H1 (cell line): ENCODE measurements around the gene SCN2B. TPM values are rescaled to one million over a fixed set of nuclear protein-coding genes. Genes with fewer than 3 reads are reported as not detected.

Source experiments
- CTCF ChIA-PET: fragments of 300-600 bp; sonication (Branson Sonifier 250); formaldehyde crosslinking; loops from one replicate; lab custom pipeline; 2021; ENCODE audit not compliant: partially characterized antibody; lab: Charles Lee
- POLR2A ChIA-PET: fragments of 300-600 bp; sonication (Branson Sonifier 250); formaldehyde crosslinking; loops from one replicate; lab custom pipeline; 2021; ENCODE audit warnings: inconsistent platforms; ENCODE audit not compliant: partially characterized antibody; lab: Charles Lee
- DNase-seq, 2 experiments: peaks; one replicate each; pipeline versions ENCODE4 v3.0.0 to v3.0.0-alpha.2; 2010 to 2022; ENCODE audit warnings: low spot score in 2 of 2, low read depth in 1 of 2, mixed read lengths in 1 of 2
- FAIRE-seq: peaks from 2 replicates; lab custom pipeline; 2011; peaks lifted over from hg19 to GRCh38; lab: Jason Lieb, UNC
- H2AFZ ChIP-seq: 2 replicates; pipeline ENCODE4 v1.8.1; 2012; ENCODE audit warnings: low read length, inconsistent platforms
- H2AK5ac ChIP-seq: 2 replicates; pipeline ENCODE4 v1.6.1; 2013; ENCODE audit warnings: low read depth, low read length
- H2BK120ac ChIP-seq: replicated peaks from 2 replicates; pipeline ENCODE3; 2013; ENCODE audit warnings: low read depth, low read length, inconsistent platforms
- H2BK12ac ChIP-seq: 2 replicates; pipeline ENCODE4 v1.6.1; 2013; ENCODE audit warnings: low read depth, low read length
- H2BK15ac ChIP-seq: 2 replicates; pipeline ENCODE4 v1.6.1; 2013; ENCODE audit warnings: low read length
- H2BK20ac ChIP-seq: 2 replicates; pipeline ENCODE4 v1.6.1; 2013; ENCODE audit warnings: low read length
- H2BK5ac ChIP-seq: 2 replicates; pipeline ENCODE4 v1.6.1; 2013; ENCODE audit warnings: low read depth, low read length
- H3K14ac ChIP-seq: 2 replicates; pipeline ENCODE4 v1.6.1; 2013; ENCODE audit warnings: inconsistent platforms; ENCODE audit not compliant: insufficient read length
- H3K18ac ChIP-seq: 2 replicates; pipeline ENCODE4 v1.6.1; 2013; ENCODE audit warnings: low read length; ENCODE audit errors: extremely low read depth
- H3K23ac ChIP-seq: 2 replicates; pipeline ENCODE4 v1.6.1; 2013; ENCODE audit warnings: inconsistent platforms; ENCODE audit not compliant: insufficient read length
- H3K23me2 ChIP-seq: 2 replicates; pipeline ENCODE4 v1.6.1; 2013; ENCODE audit warnings: low read depth, low read length
- H3K27ac ChIP-seq: 2 replicates; pipeline ENCODE4 v1.6.1; 2011; ENCODE audit warnings: low read depth, low read length, inconsistent platforms
- H3K27me3 ChIP-seq, 4 experiments: replicated peaks in 1 of 4; 1 replicate in 1 of 4; 2 replicates in 3 of 4; pipeline versions ENCODE4 v1.6.1 to v1.8.1; 2011 to 2013; ENCODE audit warnings: low read length in 3 of 4, mild to moderate bottlenecking in 3 of 4, inconsistent platforms in 2 of 4, mixed read lengths in 2 of 4, moderate library complexity in 1 of 4; ENCODE audit not compliant: control insufficient read depth in 3 of 4, insufficient read depth in 3 of 4; ENCODE audit errors: extremely low read depth in 1 of 4
- H3K36me3 ChIP-seq, 4 experiments: 2 replicates each; pipeline versions ENCODE4 v1.6.1 to v1.8.1; 2011 to 2013; ENCODE audit warnings: mild to moderate bottlenecking in 4 of 4, low read length in 3 of 4, moderate library complexity in 2 of 4, control low read depth in 1 of 4, inconsistent platforms in 1 of 4; ENCODE audit not compliant: insufficient read depth in 4 of 4, control insufficient read depth in 2 of 4
- H3K4ac ChIP-seq: replicated peaks from 2 replicates; pipeline ENCODE3; 2013; ENCODE audit warnings: low read length, low read depth, mixed read lengths, inconsistent platforms; ENCODE audit not compliant: insufficient read length
- H3K4me1 ChIP-seq, 4 experiments: replicated peaks in 1 of 4; 1 replicate in 1 of 4; 2 replicates in 3 of 4; pipeline versions ENCODE4 v1.6.1 to v1.8.1; 2011 to 2013; ENCODE audit warnings: low read length in 3 of 4, inconsistent platforms in 2 of 4, mixed read lengths in 1 of 4; ENCODE audit not compliant: insufficient read depth in 4 of 4, control insufficient read depth in 3 of 4
- H3K4me2 ChIP-seq, 2 experiments: 2 replicates each; pipeline versions ENCODE4 v1.6.1 to v1.8.1; 2011 to 2013; ENCODE audit warnings: low read depth in 2 of 2, low read length in 2 of 2, control low read depth in 1 of 2, inconsistent platforms in 1 of 2, mild to moderate bottlenecking in 1 of 2; ENCODE audit not compliant: insufficient read depth in 1 of 2
- H3K4me3 ChIP-seq, 4 experiments: fragments of 200-600, 300-600 bp in 1 of 4; sonication (generic), shearing (Covaris generic), sonication (Bioruptor Twin) in 1 of 4; 2 replicates each; pipeline versions ENCODE4 v1.5.1 to v1.8.1; 2011 to 2016; ENCODE audit warnings: low read length in 4 of 4, low read depth in 3 of 4, control low read depth in 2 of 4, inconsistent platforms in 2 of 4, mild to moderate bottlenecking in 2 of 4, mixed read lengths in 1 of 4, moderate library complexity in 1 of 4; ENCODE audit not compliant: insufficient read depth in 2 of 4; ENCODE audit errors: extremely low read depth in 1 of 4
- H3K56ac ChIP-seq: replicated peaks from 2 replicates; pipeline ENCODE3; 2013; ENCODE audit warnings: low read depth, mild to moderate bottlenecking, mixed read lengths, low read length, inconsistent platforms; ENCODE audit not compliant: insufficient read length
- H3K79me1 ChIP-seq: 2 replicates; pipeline ENCODE4 v1.6.1; 2013; ENCODE audit warnings: low read depth, low read length, control low read depth
- H3K79me2 ChIP-seq, 2 experiments: 2 replicates each; pipeline versions ENCODE4 v1.6.1 to v1.8.1; 2012 to 2013; ENCODE audit warnings: low read length in 2 of 2, mild to moderate bottlenecking in 2 of 2, inconsistent platforms in 1 of 2; ENCODE audit not compliant: insufficient read depth in 2 of 2, control insufficient read depth in 1 of 2
- H3K9ac ChIP-seq, 4 experiments: replicated peaks in 1 of 4; 1 replicate in 1 of 4; 2 replicates in 3 of 4; pipeline versions ENCODE4 v1.6.1 to v1.8.1; 2011 to 2013; ENCODE audit warnings: low read depth in 3 of 4, low read length in 3 of 4, control low read depth in 2 of 4, mild to moderate bottlenecking in 2 of 4, moderate library complexity in 2 of 4, inconsistent platforms in 1 of 4; ENCODE audit errors: extremely low read depth in 1 of 4
- H3K9me3 ChIP-seq, 2 experiments: 2 replicates each; pipeline versions ENCODE4 v1.6.1 to v1.8.1; 2012 to 2013; ENCODE audit warnings: mild to moderate bottlenecking in 2 of 2, moderate library complexity in 2 of 2, control low read depth in 1 of 2, inconsistent platforms in 1 of 2, low read depth in 1 of 2, low read length in 1 of 2, mixed read lengths in 1 of 2; ENCODE audit not compliant: insufficient read depth in 2 of 2
- H4K20me1 ChIP-seq, 2 experiments: replicated peaks in 1 of 2; 2 replicates each; pipeline versions ENCODE3 to v1.8.1; 2011 to 2013; ENCODE audit warnings: inconsistent platforms in 2 of 2, low read length in 2 of 2, mild to moderate bottlenecking in 1 of 2; ENCODE audit not compliant: insufficient read depth in 2 of 2, control insufficient read depth in 1 of 2
- H4K5ac ChIP-seq: 2 replicates; pipeline ENCODE4 v1.6.1; 2013; ENCODE audit warnings: low read length, low read depth, mixed read lengths, inconsistent platforms; ENCODE audit not compliant: insufficient read length
- H4K8ac ChIP-seq: 2 replicates; pipeline ENCODE4 v1.8.0; 2013; ENCODE audit warnings: mild to moderate bottlenecking, moderate library complexity, low read length, inconsistent platforms; ENCODE audit not compliant: insufficient read depth; ENCODE audit errors: extremely low read depth
- H4K91ac ChIP-seq: replicated peaks from 2 replicates; pipeline ENCODE3; 2013; ENCODE audit warnings: low read length, mixed read lengths, inconsistent platforms; ENCODE audit not compliant: insufficient read length
- BACH1 ChIP-seq: IDR thresholded peaks from 2 replicates; pipeline ENCODE4 v1.6.1; 2012; ENCODE audit warnings: low read length, improper control_type of control experiment
- CTBP2 ChIP-seq: IDR thresholded peaks from 2 replicates; pipeline ENCODE4 v1.7.0; 2011; ENCODE audit warnings: borderline replicate concordance, mild to moderate bottlenecking, moderate library complexity, mixed read lengths, low read length; ENCODE audit not compliant: insufficient read depth, insufficient read length
- EP300 ChIP-seq, 2 experiments: IDR thresholded peaks; 1 replicate in 1 of 2; 2 replicates in 1 of 2; pipeline ENCODE4 v1.6.1; 2011 to 2012; ENCODE audit warnings: low read depth in 2 of 2, low read length in 2 of 2, mild to moderate bottlenecking in 2 of 2, borderline replicate concordance in 1 of 2, inconsistent platforms in 1 of 2, moderate library complexity in 1 of 2
- FOSL1 ChIP-seq: IDR thresholded peaks from 2 replicates; pipeline ENCODE4 v1.6.1; 2011; ENCODE audit warnings: mild to moderate bottlenecking, low read depth, low read length, moderate library complexity; ENCODE audit not compliant: insufficient read depth
- JUND ChIP-seq: IDR thresholded peaks from 2 replicates; pipeline ENCODE4 v1.6.1; 2011; ENCODE audit warnings: mild to moderate bottlenecking, improper control_type of control experiment, low read length
- PHF8 ChIP-seq: fragments of 200-600 bp; sonication (generic); conservative IDR thresholded peaks from 2 replicates; pipeline ENCODE4 v1.7.1; 2012; ENCODE audit warnings: low read depth, mild to moderate bottlenecking, inconsistent platforms, low read length, moderate library complexity
- POLR2A ChIP-seq, 2 experiments: IDR thresholded peaks; 1 replicate in 1 of 2; 2 replicates in 1 of 2; pipeline ENCODE4 v1.6.1; 2011; ENCODE audit warnings: low read depth in 2 of 2, low read length in 2 of 2, mild to moderate bottlenecking in 2 of 2; ENCODE audit errors: control extremely low read depth in 1 of 2
- POU5F1 ChIP-seq: IDR thresholded peaks from 2 replicates; pipeline ENCODE4 v1.6.1; 2011; ENCODE audit warnings: low read depth, mild to moderate bottlenecking, low read length, moderate library complexity
- RAD21 ChIP-seq, 2 experiments: IDR thresholded peaks in 1 of 2; conservative IDR thresholded peaks in 1 of 2; 2 replicates each; pipeline ENCODE4 v1.6.1; 2011; ENCODE audit warnings: low read depth in 2 of 2, low read length in 2 of 2, improper control_type of control experiment in 1 of 2, inconsistent platforms in 1 of 2, mild to moderate bottlenecking in 1 of 2, moderate library complexity in 1 of 2
- RXRA ChIP-seq: IDR thresholded peaks from 2 replicates; pipeline ENCODE4 v1.6.1; 2011; ENCODE audit warnings: low read depth, mild to moderate bottlenecking, low read length, moderate library complexity; ENCODE audit not compliant: insufficient read depth
- ZNF274 ChIP-seq: IDR thresholded peaks from 2 replicates; pipeline ENCODE4 v1.7.0; 2012; ENCODE audit warnings: low read length, borderline replicate concordance; ENCODE audit errors: extremely low read depth
- WGBS, 2 experiments: shearing (Covaris generic) in 1 of 2; methylation state at CpG; one replicate each; pipeline versions ENCODE4 v1.1.6 to v1.1.7; 2013 to 2015; ENCODE audit warnings: low lambda C conversion rate in 2 of 2, mixed read lengths in 2 of 2, inconsistent platforms in 1 of 2, low coverage in 1 of 2, missing lambda C conversion rate in 1 of 2; ENCODE audit not compliant: insufficient replicate concordance in 2 of 2, insufficient coverage in 1 of 2, insufficient read length in 1 of 2; ENCODE audit errors: extremely low coverage in 1 of 2, missing lambda C conversion rate in 1 of 2; 5-methylcytosine and 5-hydroxymethylcytosine counted together
- polyA plus RNA-seq, 7 experiments: library from polyadenylated mRNA; depleted of rRNA in 3 of 7; stranded (reverse) in 5 of 7; unstranded in 2 of 7; fragments of >200 nt in 5 of 7; fragments of 200-250 nt in 2 of 7; gene quantifications; 1 replicate in 5 of 7; 2 replicates in 1 of 7; 4 replicates in 1 of 7; pipeline versions ENCODE4 v1.2.1 to v1.2.3, GENCODE V29; 2011 to 2013; ENCODE audit warnings: missing spikeins in 2 of 7, mixed read lengths in 2 of 7
- total RNA-seq: library from RNA; stranded (reverse); fragmentation: NEBNext Ultra II Directional; extraction: Animal tissue kit (Norgen Biotek cat#: 25700); gene quantifications from 2 replicates; pipeline ENCODE4 v1.2.1, GENCODE V29; 2021
- TF ChIP-seq, protein P1 (sequence below): IDR thresholded peaks from 2 replicates; pipeline ENCODE4 v1.6.1; 2012; ENCODE audit warnings: low read length, inconsistent platforms

The SCN2B gene
- total and polyA plus RNA-seq, 2 of the 8 experiments (the other 6 are each of a cell fraction or from before 2014, with no cell fraction given) = 0.14 to 0.24 TPM

DNA sequence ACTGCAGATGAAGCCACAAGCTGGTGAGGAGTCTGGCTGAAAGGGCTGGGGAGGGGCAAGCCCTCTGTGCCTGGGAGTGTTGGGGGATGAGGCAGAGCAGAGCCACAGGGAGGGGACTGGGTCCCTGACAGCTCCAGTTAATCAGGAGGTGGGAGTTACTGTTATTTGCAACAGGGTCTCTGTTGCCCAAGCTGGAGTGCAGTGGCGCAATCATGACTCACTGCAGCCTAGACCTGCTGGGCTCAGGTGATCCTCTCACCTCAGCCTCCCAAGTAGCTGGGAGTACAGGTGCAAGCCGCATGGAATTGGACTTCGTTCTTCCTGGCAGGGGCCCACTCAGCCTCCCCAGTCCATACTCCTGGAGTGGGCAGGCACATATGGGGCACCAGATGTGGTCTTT lies 7.7 kb downstream of the SCN2B start:
- H2BK12ac ChIP-seq = no peak overlapping the region
- H3K4me1 ChIP-seq = peaks cover 2 to 16% (median 7%) of the 10 kb centered on the region in 4 experiments
- H4K8ac ChIP-seq = no peak overlapping the region; the same call in 1 of the 2 replicates
- no peaks in the 10 kb centered on the region for H3K9me3 ChIP-seq
- FAIRE-seq = no peak
- H2AFZ ChIP-seq = no peak overlapping the region
- no peak overlapping the region for H3K9ac ChIP-seq
- H3K4me2 ChIP-seq = no peak overlapping the region
- H3K14ac ChIP-seq = no peak overlapping the region
- H3K79me1 ChIP-seq = no peaks in the 10 kb centered on the region
- no peak overlapping the region for H3K23ac ChIP-seq
- H4K91ac ChIP-seq = no peak overlapping the region
- H3K79me2 ChIP-seq = no peaks in the 10 kb centered on the region
- no peak overlapping the region for H2BK20ac ChIP-seq
- H2AK5ac ChIP-seq = no peak overlapping the region
- peak overlapping the region; percentile 48 for H3K18ac ChIP-seq
- no peak overlapping the region for H4K5ac ChIP-seq
- no peak overlapping the region for H3K56ac ChIP-seq
- peaks cover 2% of the 10 kb centered on the region for H3K23me2 ChIP-seq
- ChIA-PET CTCF (interaction anchor here (0.5 to 8.7 kb wide), 3 partner anchors 11 to 217 kb away, joined by 3 to 245 read pairs (median 170); partner anchors contain the start of gene SCN4B), POLR2A (no interaction called here)
- 82% methylated on average over 3 of the region's 3 CpGs; no CpG with 5 or more reads in 1 of the 2 experiments for WGBS, 2 experiments
- H3K4me3 ChIP-seq = no peak overlapping the region
- H3K27ac ChIP-seq = no peak overlapping the region
- no peaks in the 10 kb centered on the region for H3K36me3 ChIP-seq
- no peak overlapping the region for H2BK5ac ChIP-seq
- no peak for DNase-seq
- H4K20me1 ChIP-seq = no peaks in the 10 kb centered on the region
- H2BK15ac ChIP-seq = peak overlapping the region; percentile 72
- H3K4ac ChIP-seq = no peak overlapping the region
- no peak overlapping the region for H2BK120ac ChIP-seq
- peaks cover 6 to 72% (median 47%) of the 10 kb centered on the region in 4 experiments for H3K27me3 ChIP-seq
- TF ChIP-seq RAD21 (IDR thresholded peaks at IDR 0.05 in 1 of 2, conservative IDR thresholded peaks at IDR 0.05 in 1 of 2; ENCODE audit: low read depth in 2 of 2, low read length in 2 of 2) = no peak
- TF ChIP-seq PHF8 = no peak
- TF ChIP-seq POU5F1 = no peak
- no peak for TF ChIP-seq FOSL1
- TF ChIP-seq POLR2A (IDR thresholded peaks at IDR 0.05; ENCODE audit: control extremely low read depth in 1 of 2, low read depth in 2 of 2, low read length in 2 of 2) = no peak
- no peak for TF ChIP-seq EP300 (IDR thresholded peaks at IDR 0.05; ENCODE audit: borderline replicate concordance in 1 of 2, low read depth in 2 of 2, low read length in 2 of 2)
- TF ChIP-seq ZNF274 = no peak
- TF ChIP-seq, protein P1, sequence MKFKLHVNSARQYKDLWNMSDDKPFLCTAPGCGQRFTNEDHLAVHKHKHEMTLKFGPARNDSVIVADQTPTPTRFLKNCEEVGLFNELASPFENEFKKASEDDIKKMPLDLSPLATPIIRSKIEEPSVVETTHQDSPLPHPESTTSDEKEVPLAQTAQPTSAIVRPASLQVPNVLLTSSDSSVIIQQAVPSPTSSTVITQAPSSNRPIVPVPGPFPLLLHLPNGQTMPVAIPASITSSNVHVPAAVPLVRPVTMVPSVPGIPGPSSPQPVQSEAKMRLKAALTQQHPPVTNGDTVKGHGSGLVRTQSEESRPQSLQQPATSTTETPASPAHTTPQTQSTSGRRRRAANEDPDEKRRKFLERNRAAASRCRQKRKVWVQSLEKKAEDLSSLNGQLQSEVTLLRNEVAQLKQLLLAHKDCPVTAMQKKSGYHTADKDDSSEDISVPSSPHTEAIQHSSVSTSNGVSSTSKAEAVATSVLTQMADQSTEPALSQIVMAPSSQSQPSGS = no peak
- TF ChIP-seq CTBP2 = no peak
- TF ChIP-seq JUND = no peak
- TF ChIP-seq BACH1 = no peak
- no peak for TF ChIP-seq RXRA
